ENCODE measurements around the gene TBL1X.

Gene TBL1X

DNA sequence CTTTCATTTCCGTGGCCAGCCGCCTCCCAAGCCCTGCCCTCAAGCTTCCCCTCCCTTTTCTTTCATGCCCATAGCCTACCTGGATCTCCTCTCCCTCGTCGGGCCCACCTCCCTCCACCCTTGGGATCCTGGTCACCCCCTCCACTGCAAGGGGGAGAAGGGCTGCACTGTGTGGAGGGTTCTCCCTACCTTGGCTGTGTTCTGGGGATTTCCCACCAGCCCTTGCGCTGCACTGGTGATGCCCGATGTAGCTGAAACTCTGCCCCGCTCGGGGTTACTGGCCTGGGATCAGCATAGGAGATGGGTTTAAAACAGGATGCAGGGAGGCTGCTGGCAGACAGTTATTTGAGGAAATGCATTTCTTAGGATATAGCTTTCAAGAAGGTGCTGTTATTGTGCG lies 128.9 kb downstream of the TBL1X start:
- DNase-seq, result no peak

DNA sequence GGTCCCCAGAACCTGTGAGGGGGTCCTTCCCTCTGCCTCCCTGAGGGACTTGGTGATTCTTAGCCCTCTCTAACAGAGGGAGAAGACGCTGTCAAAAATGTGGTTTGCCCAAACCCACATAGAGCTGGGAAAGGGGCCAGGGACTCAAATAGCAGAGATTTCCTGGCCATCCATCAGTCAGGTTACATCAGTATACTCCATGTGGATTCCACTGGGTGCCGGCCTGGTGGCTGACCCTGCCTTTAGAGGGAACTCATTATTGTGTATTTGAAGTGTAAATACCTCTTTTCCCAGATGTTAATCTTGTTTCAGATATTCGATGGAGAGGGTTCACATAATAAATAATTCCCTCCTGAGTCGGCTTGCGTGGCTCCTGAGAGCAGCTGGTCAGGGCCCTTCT lies 130.3 kb downstream of the TBL1X start:
- no peak for DNase-seq

GRCh38 chrX:9596837-9597236 lies 132.0 kb downstream of the TBL1X start:
- DNase-seq, result no peak

- no peak for DNase-seq
These were observed 132.6 kb downstream of the TBL1X start for GRCh38 chrX:9597361-9598035.

DNA sequence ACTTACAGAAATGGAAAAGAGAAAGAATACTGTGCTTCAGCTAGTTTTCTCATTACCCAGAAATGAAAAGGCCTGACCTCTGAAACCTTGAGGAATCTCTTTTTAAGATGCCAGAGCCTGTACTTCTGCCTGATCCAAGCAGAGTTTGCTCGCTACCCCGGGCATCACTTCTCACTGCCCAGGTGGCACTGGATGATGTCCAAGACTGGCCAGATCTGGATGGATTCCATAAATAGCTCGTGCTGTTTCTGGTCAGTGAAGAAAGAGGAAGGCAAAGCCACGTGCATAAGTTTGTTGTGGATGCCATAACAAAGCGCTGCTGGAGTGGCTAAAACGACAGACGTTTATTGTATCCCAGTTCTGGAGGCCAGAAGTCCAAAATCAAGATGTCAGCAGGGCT lies 133.5 kb downstream of the TBL1X start:
- no peak for DNase-seq

- DNase-seq, result no peak
These were observed 139.5 kb downstream of the TBL1X start for GRCh38 chrX:9604111-9604907.

GRCh38 chrX:9604908-9605306 lies 140.0 kb downstream of the TBL1X start:
- no peak for DNase-seq

- DNase-seq, result no peak
These were observed 140.6 kb downstream of the TBL1X start for GRCh38 chrX:9605484-9605883.

DNA sequence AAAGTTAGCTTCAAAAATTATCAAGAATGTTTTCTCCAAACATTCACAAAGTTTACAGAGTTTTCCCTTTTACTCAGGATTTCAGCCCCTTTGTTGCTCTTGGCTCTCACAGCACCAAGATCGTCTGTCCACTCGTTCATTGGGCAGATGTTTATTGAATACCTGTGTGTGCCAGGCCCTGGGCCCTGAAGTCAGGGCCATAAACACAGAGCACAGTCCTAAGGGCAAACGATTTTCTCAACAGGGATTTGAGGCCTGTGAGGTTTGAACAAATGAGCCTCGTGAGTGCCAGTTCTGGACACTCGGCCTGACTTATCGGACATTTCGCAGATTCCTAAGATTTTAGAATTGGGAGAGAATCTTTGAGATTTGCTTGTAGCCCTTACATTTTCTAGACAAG lies 142.1 kb downstream of the TBL1X start:
- no peak for DNase-seq

DNA sequence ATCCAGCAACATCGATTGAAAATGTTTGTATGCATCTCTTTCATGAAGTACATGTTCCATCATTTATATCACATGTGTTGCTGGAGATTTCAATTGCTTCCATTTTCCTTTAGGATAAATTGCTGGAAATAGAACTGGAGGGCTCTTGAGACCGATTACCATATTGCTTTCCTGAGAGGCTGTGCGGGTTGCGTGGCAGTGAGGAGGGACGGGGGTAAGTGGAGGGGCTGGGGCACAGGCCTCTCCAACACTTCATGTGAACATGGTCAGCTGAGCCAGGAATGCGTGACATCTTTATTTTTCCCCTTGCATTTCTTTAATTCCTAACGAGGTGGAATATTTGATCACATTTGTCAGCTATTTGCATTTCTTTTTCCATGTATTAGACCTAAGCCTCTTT lies 144.6 kb downstream of the TBL1X start:
- no peak for DNase-seq

GRCh38 chrX:9609987-9610386 lies 145.1 kb downstream of the TBL1X start:
- no peak for DNase-seq

GRCh38 chrX:9610771-9611392 lies 146.0 kb downstream of the TBL1X start:
- no peak for DNase-seq

- DNase-seq, result peak; percentile 89
These were observed 146.7 kb downstream of the TBL1X start for GRCh38 chrX:9611436-9612145.

- no peak for DNase-seq
These were observed 147.3 kb downstream of the TBL1X start for GRCh38 chrX:9612146-9612505.

DNA sequence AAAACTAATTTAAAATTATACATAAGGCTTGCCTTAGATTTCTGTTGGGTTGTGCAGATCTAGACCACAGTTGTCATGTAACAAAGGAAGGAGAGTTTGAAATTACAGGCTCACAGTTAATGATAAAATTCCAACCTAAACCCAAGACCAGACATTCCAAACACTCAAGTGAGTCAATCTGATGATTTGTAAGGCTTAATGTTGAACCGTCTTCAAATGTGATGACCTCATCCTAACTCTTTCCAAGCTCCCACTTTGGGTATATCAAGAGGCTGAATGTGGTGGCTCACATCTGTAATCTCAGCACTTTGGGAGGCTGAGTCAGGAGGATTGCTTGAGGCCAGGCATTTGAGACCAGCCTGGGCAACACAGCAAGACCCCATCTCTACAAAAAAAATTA lies 149.2 kb downstream of the TBL1X start:
- DNase-seq, result no peak

GRCh38 chrX:9619133-9619532 lies 154.3 kb downstream of the TBL1X start:
- DNase-seq, result no peak

DNA sequence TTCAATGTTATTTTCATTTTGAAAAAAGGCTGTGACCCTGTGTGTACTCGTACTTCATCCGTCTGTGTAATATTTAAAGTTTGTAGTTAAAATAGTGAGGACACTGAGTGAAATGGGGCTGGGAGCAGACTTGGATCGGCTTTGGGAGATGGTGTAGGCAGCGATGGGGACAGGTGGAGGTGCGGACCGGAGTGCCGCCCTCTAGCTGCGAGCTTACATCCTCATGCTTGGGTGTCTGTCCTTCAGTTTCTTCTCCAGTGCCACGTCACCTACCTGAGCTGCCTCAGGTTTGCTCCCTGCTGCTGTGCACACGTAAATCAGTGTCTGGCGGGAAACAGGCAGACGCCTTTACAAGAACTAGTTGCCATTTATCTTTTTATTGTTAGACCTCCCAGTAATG lies 154.7 kb downstream of the TBL1X start:
- no peak for DNase-seq

DNA sequence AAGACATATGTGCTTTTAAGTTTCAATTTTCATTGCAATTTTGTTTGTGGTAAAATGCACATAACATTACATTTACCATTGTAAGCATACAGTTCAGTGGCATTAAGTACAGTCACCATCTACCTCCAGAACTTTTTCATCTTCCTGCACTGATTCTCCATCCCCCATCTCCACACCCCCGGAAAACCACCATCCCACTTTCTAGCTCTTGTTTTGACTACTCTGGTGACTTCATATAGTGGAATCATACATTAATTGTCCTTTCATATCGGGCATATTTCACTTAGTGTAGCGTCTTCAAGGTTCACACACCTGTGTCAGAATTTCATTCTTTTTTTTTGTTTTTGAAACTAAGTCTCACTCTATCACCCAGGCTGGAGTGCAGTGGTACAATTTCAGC lies 157.3 kb downstream of the TBL1X start:
- no peak for DNase-seq

DNA sequence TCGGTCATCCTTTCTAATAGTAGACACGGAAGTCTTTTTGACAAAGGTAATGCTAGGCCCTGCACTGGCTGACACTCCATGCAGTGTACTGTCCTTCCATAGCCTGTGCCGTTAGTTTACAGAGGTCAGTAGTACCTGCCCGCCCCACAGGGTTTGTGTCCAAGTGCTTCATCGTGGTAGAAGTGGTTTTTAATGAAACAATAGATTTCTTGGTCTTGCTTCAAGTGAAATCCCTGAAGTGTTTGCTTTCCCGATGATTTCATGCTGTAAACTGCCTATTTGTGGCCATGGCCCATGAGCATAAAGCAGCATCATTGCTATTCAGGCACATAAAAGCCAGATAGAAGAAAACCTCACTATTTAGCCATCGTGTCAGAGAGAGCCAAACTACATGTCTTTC lies 161.5 kb downstream of the TBL1X start:
- no peak for DNase-seq

GRCh38 chrX:9627922-9628321 lies 163.1 kb downstream of the TBL1X start:
- no peak for DNase-seq

DNA sequence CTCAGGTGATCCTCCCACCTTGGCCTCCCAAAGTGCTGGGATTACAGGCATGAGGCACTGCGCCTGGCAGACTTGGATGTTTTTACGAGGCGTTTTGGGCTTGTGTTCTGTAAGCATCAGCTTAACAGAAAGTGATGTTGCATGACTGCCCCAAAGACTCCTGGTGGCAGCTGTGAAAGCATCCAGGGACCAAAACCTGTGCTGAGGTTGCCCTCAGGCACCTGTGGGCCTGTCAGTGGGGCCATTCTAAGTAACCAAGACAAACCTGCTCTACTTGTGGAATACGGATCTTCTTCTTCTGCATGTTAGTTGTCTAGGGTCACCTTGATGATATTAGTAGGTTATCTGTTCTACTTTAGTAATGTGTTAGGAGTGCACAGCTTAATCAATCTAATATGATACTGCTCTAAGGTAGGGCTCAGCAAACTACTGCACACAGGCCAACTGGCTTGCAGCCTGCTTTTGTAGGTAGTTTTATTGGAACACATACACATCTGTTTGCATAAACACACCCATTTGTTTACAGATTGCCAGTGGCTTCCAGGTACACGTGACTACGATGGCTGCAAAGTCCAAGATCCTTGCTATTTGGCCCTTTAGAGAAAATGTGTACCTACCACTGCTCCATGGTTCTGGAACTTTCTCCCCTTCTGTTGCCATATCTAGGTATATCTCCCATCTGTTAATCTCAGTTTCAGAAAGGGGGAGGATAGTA lies 164.1 kb downstream of the TBL1X start:
- DNase-seq, result no peak

DNA sequence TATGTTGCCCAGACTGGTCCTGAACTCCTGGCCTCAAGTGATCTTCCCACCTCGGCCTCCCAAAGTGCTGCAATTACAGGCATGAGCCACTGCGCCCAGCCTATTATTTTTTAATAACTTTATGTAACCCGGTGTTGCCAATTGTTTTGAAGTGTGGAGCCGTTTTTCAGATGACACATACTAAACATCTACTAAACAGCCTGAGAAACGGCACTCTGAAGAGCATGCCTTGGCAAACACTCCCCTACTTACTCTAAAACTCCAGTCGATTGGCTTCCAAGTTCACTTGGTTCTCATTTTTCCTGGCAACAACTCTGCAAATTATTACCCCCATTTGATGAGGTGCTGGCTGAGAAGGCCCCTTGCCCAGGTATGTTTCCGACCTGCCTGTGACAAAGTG lies 169.7 kb downstream of the TBL1X start:
- no peak for DNase-seq

GRCh38 chrX:9635368-9635767 lies 170.5 kb downstream of the TBL1X start:
- DNase-seq, result no peak

Measured in NCI-H82 (cell line).